Neural cell (in vitro differentiated cells): ENCODE data around the gene YDJC.

ENCODE experiments used
- CTCF ChIP-seq: fragments of 450-650 bp; IDR thresholded peaks from 2 replicates; pipeline ENCODE4 v1.5.1; 2014; ENCODE audit warnings: antibody characterized with exemption, mild to moderate bottlenecking, moderate library complexity; ENCODE audit not compliant: poor library complexity, severe bottlenecking
- EP300 ChIP-seq: fragments of 450-650 bp; conservative IDR thresholded peaks from 2 replicates; pipeline ENCODE4 v1.6.1; 2014; ENCODE audit warnings: antibody characterized with exemption, mild to moderate bottlenecking, moderate library complexity; ENCODE audit not compliant: poor library complexity, severe bottlenecking
- EZH2 ChIP-seq: fragments of 200-600, 300-800 bp; shearing (Covaris generic), sonication (generic); IDR thresholded peaks from 2 replicates; pipeline ENCODE4 v1.6.1; 2014; ENCODE audit warnings: antibody characterized with exemption, low read length, borderline replicate concordance, mild to moderate bottlenecking; ENCODE audit not compliant: insufficient read depth, poor library complexity, severe bottlenecking
- POLR2AphosphoS5 ChIP-seq: IDR thresholded peaks from 2 replicates; pipeline ENCODE4 v1.6.1; 2012
- REST ChIP-seq: IDR thresholded peaks from 2 replicates; pipeline ENCODE4 v1.6.1; 2012; ENCODE audit warnings: borderline replicate concordance

- no peak for TF ChIP-seq EZH2
- no peak for TF ChIP-seq CTCF
- no peak for TF ChIP-seq EP300
- no peak for TF ChIP-seq POLR2AphosphoS5
- TF ChIP-seq REST, result no peak
Observed at GRCh38 chr22:21592422-21592821, 37.4 kb downstream of the YDJC start.
